Activated naive CD4-positive, alpha-beta T cell treated with anti-CD3 and anti-CD28 coated beads for 36 hours (primary cell): Measurements from ENCODE around the gene OR1K1. TPM values are rescaled to one million over a fixed set of nuclear protein-coding genes. Genes with fewer than 3 reads are reported as not detected.
"Not testable (repeated sequence)": the region's sequence is repeated elsewhere in the genome, so short reads cannot be mapped to it uniquely, and the experiment has no call there.

Experiments used
- CTCF ChIA-PET: fragments of 350-600 bp; sonication (Branson Sonifier 250); formaldehyde crosslinking; loops from one replicate; lab custom pipeline; 2021; ENCODE audit warnings: antibody characterized with exemption; lab: Charles Lee
- DNase-seq: peaks from one replicate; pipeline ENCODE4 v3.0.0-alpha.2; 2020
- H3K27ac Mint-ChIP-seq: one replicate; pipeline ENCODE4 v1.8.0; 2021; ENCODE audit warnings: mild to moderate bottlenecking, mixed read lengths
- H3K27me3 Mint-ChIP-seq: one replicate; pipeline ENCODE4 v1.8.0; 2021; ENCODE audit warnings: low read depth, mixed read lengths
- H3K36me3 Mint-ChIP-seq: one replicate; pipeline ENCODE4 v1.8.0; 2021; ENCODE audit warnings: low read depth, mixed read lengths
- H3K4me1 Mint-ChIP-seq: one replicate; pipeline ENCODE4 v1.8.0; 2021; ENCODE audit warnings: low read depth, mixed read lengths
- H3K4me3 Mint-ChIP-seq: one replicate; pipeline ENCODE4 v1.8.0; 2021; ENCODE audit warnings: mild to moderate bottlenecking, moderate library complexity, mixed read lengths
- H3K9me3 Mint-ChIP-seq: one replicate; pipeline ENCODE4 v1.8.0; 2021; ENCODE audit warnings: mixed read lengths
- intact Hi-C: fragments of 100-400 bp; cut with micrococcal nuclease; formaldehyde crosslinking; loops from one replicate; pipeline ENCODE4 v1.15.1; 2023
- total RNA-seq, 2 experiments: library from RNA; stranded (reverse); gene quantifications; one replicate each; pipeline ENCODE4 v1.2.3, GENCODE V29; 2021

The OR1K1 gene
- total RNA-seq, 2 experiments from 2014 or later: not detected

GRCh38 chr9:122816163-122816867 is 16.4 kb downstream of the OR1K1 start:
- H3K4me3 Mint-ChIP-seq: peak overlapping the region; percentile 65
- intact Hi-C loops: loop anchor here (1.0 to 10.0 kb wide), 6 partner anchors 11 to 472 kb away; partner anchors contain the start of genes PTGS1 and RC3H2
- CTCF ChIA-PET: interaction anchor here (0.9 to 1.3 kb wide), 3 partner anchors 19 to 692 kb away, joined by 4 to 5 read pairs (median 4); no protein-coding TSS in a partner anchor
- peak overlapping the region; percentile 89 for H3K27ac Mint-ChIP-seq
- peaks cover 15% of the 10 kb centered on the region for H3K36me3 Mint-ChIP-seq
- peak; percentile 66 for DNase-seq
- H3K27me3 Mint-ChIP-seq: no peaks in the 10 kb centered on the region
- H3K4me1 Mint-ChIP-seq: peaks cover 22% of the 10 kb centered on the region
- no peaks in the 10 kb centered on the region for H3K9me3 Mint-ChIP-seq

DNA sequence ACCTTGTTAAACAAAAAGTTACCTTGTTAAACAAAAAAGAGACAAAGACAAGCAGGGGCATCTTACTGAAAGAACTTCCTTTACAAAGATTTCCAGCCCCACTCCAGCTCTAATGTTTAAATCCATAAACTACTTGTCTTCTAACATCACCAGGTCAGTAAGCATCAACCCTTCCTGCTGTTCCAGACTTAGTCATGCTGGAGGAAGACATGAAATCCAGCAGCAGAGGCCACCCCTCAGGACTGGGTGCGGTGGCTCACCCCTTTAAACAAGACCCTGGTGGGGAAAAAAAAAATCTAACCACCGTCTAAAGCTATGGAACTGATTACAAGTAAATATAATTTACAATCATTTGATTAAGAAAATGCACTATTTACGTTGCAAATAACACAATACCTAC is 19.4 kb downstream of the OR1K1 start:
- H3K4me1 Mint-ChIP-seq: peaks cover 28% of the 10 kb centered on the region
- intact Hi-C loops: loop anchor here (10.0 kb wide), 3 partner anchors 405 to 475 kb away; partner anchors contain the start of gene PTGS1
- peaks cover 15% of the 10 kb centered on the region for H3K36me3 Mint-ChIP-seq
- H3K27me3 Mint-ChIP-seq: no peaks in the 10 kb centered on the region
- DNase-seq: no peak
- no peak overlapping the region for H3K4me3 Mint-ChIP-seq
- H3K9me3 Mint-ChIP-seq: no peaks in the 10 kb centered on the region
- CTCF ChIA-PET: interaction anchor here (1.1 to 1.3 kb wide), 2 partner anchors 12 to 16 kb away, joined by 5 to 6 read pairs; no protein-coding TSS in a partner anchor
- H3K27ac Mint-ChIP-seq: no peak overlapping the region

DNA sequence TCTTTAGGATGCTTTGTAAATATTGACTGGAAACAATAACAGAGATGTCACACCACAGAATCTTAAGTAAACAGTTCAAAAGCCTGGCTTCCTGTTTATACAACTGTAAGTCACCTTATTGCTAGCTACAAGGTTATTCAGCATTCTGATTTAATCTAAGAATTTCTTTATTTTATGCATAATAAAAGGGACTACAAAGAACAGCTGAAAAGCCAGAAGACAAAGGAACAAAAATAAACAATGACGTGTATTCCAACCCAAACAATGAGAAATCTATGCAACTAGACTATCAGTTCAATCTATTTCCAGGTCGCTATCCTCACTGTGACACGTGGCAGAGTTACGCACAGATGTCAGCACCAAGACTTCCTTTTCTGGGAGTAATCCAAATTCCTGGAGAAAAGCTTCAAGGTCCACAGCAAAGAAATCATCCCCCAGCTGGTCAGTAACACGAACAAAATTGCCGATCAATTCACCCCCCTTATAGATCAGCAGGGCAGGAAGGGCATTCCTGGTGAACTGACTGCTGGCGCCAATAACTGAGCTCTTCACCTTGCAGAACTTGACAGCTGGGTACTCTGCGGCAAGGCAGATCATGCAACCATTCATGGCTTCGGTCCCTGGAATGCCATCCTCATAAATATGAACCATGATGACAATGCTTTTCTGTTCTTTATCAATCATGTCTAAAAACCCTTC is 20.0 kb downstream of the OR1K1 start:
- H3K36me3 Mint-ChIP-seq: peaks cover 15% of the 10 kb centered on the region
- no peak for DNase-seq
- intact Hi-C loops: loop anchor here (10.0 kb wide), 3 partner anchors 405 to 475 kb away; partner anchors contain the start of gene PTGS1
- H3K9me3 Mint-ChIP-seq: no peaks in the 10 kb centered on the region
- no peaks in the 10 kb centered on the region for H3K27me3 Mint-ChIP-seq
- H3K4me3 Mint-ChIP-seq: no peak overlapping the region
- CTCF ChIA-PET: interaction anchor here (1.1 to 1.3 kb wide), 3 partner anchors 9 to 15 kb away, joined by 3 to 6 read pairs (median 5); no protein-coding TSS in a partner anchor
- H3K4me1 Mint-ChIP-seq: peaks cover 33% of the 10 kb centered on the region
- no peak overlapping the region for H3K27ac Mint-ChIP-seq

DNA sequence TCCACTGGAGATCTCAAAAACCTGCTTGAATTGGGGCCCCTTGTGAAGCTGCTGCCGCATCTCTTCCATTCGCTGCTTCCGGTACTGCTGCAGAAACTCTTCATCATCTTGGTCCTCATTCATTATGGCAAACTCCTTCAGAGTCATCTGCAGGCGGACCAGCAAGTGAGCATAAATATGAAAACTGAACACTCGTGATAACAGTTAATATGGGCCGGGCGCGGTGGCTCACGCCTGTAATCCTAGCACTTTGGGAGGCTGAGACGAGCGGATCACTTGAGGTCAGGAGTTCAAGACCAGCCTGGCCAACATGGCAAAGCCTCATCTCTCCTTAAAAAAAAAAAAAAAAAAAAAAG is 20.5 kb downstream of the OR1K1 start:
- Mint-ChIP-seq H3K4me3 (no peak overlapping the region), H3K4me1 (peaks cover 32% of the 10 kb centered on the region), H3K27ac (no peak overlapping the region), H3K27me3 (no peaks in the 10 kb centered on the region), H3K36me3 (peaks cover 15% of the 10 kb centered on the region), H3K9me3 (no peaks in the 10 kb centered on the region)
- intact Hi-C loops: no loop called here
- CTCF ChIA-PET: interaction anchor here (1.1 to 1.3 kb wide), 3 partner anchors 10 to 15 kb away, joined by 3 to 6 read pairs (median 5); no protein-coding TSS in a partner anchor
- no peak for DNase-seq

- peaks cover 30% of the 10 kb centered on the region for H3K4me1 Mint-ChIP-seq
- H3K36me3 Mint-ChIP-seq: peaks cover 13% of the 10 kb centered on the region
- CTCF ChIA-PET: interaction anchor here (1.3 kb wide), 1 partner anchor 11 kb away, joined by 3 read pairs; no protein-coding TSS in a partner anchor
Observed at GRCh38 chr9:122821278-122821943, 21.5 kb downstream of the OR1K1 start.

GRCh38 chr9:122822056-122822455 is 22.1 kb downstream of the OR1K1 start:
- Mint-ChIP-seq H3K27ac (no peak overlapping the region), H3K36me3 (peaks cover 12% of the 10 kb centered on the region), H3K4me3 (no peak overlapping the region), H3K27me3 (no peaks in the 10 kb centered on the region), H3K9me3 (no peaks in the 10 kb centered on the region), H3K4me1 (peaks cover 30% of the 10 kb centered on the region)
- no peak for DNase-seq
- CTCF ChIA-PET: no interaction called here
- intact Hi-C loops: no loop called here

More at GRCh38 chr9:122821278-122821943, 21.5 kb downstream of the OR1K1 start:
- no peaks in the 10 kb centered on the region for H3K9me3 Mint-ChIP-seq
- H3K27ac Mint-ChIP-seq: no peak overlapping the region
- no peaks in the 10 kb centered on the region for H3K27me3 Mint-ChIP-seq
- DNase-seq: no peak
- intact Hi-C loops: no loop called here
- H3K4me3 Mint-ChIP-seq: no peak overlapping the region

DNA sequence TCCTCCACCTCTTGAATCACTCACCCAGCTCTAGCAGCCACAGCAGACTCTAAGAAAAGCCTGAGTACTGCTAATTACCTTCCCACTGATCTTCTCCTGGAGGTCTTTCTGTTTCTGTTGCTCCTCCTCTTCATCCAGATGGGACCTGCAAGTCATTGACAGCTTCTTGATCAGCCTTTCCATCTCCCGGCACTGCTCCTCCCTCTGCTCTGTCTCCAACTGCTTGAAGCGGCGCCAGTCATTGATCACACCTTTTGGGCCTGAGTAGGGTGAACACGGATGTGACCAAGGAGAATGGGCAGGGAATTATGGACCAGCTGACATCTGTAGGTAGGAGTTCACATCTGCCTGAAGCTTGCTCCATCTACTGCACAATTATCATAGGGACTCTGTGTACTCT is 23.0 kb downstream of the OR1K1 start:
- Mint-ChIP-seq H3K27ac (no peak overlapping the region), H3K36me3 (peaks cover 8% of the 10 kb centered on the region), H3K4me1 (peaks cover 34% of the 10 kb centered on the region), H3K9me3 (no peaks in the 10 kb centered on the region), H3K4me3 (no peak overlapping the region), H3K27me3 (no peaks in the 10 kb centered on the region)
- CTCF ChIA-PET: interaction anchor here (1.0 kb wide), 1 partner anchor 14 kb away, joined by 3 read pairs; no protein-coding TSS in a partner anchor
- intact Hi-C loops: no loop called here
- no peak for DNase-seq

- no peak for DNase-seq
- H3K4me3 Mint-ChIP-seq: peak overlapping the region; percentile 98
- intact Hi-C loops: loop anchor here (1.0 to 5.0 kb wide), 8 partner anchors 11 to 735 kb away; partner anchors contain the start of genes MORN5, NDUFA8, RC3H2 and TTLL11
- CTCF ChIA-PET: interaction anchor here (0.6 kb wide), 1 partner anchor 8 kb away, joined by 4 read pairs; no protein-coding TSS in a partner anchor
- H3K9me3 Mint-ChIP-seq: no peaks in the 10 kb centered on the region
- H3K4me1 Mint-ChIP-seq: peaks cover 25% of the 10 kb centered on the region
- H3K27me3 Mint-ChIP-seq: no peaks in the 10 kb centered on the region
- peak overlapping the region; percentile 90 for H3K27ac Mint-ChIP-seq
- no peaks in the 10 kb centered on the region for H3K36me3 Mint-ChIP-seq
Observed at GRCh38 chr9:122827761-122828093, 27.8 kb downstream of the OR1K1 start.

DNA sequence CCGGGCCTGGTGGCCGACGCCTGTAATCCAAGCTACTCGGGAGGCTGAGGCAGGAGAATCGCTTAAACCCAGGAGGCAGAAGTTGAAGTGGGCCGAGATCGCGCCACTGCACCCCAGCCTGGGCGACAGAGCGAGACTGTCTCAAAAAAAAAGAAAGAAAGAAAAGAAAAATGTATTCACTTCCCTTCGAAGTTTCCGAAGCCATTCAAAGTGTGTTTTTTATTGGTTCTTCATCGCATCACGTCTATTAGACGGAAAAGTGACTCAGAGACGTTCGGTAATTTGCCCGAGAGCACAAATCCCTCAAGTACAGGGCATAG is 29.0 kb downstream of the OR1K1 start:
- Mint-ChIP-seq H3K27ac (peak overlapping the region; percentile 90), H3K4me3 (peak overlapping the region; percentile 98), H3K4me1 (peaks cover 25% of the 10 kb centered on the region)
- H3K9me3 Mint-ChIP-seq, H3K27me3 Mint-ChIP-seq, CTCF ChIA-PET, H3K36me3 Mint-ChIP-seq, DNase-seq: not testable (repeated sequence)
- intact Hi-C loops: loop anchor here (1.0 to 5.0 kb wide), 7 partner anchors 18 to 736 kb away; partner anchors contain the start of genes MORN5, NDUFA8, RC3H2 and TTLL11

DNA sequence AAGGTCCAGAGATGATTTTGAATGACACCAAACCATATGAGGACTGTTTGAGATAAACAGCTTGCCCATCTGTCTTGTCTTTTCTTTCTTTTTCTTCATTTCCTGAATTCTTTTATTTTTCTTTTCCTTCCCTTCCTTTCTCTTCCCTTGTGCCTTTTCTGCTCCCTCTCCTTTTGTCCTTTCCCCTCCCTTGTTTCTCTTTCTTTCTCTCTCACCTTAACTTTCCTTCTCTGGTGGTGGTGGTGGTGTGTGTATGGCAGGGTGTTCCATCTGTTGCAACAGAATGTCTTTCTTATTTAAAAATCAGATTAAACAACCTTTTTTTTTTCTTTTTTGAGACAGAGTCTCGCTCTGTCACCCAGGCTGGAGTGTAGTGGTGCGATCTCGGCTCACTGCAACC is 32.3 kb downstream of the OR1K1 start:
- no peak overlapping the region for H3K27ac Mint-ChIP-seq
- H3K9me3 Mint-ChIP-seq: no peaks in the 10 kb centered on the region
- CTCF ChIA-PET: no interaction called here

DNA sequence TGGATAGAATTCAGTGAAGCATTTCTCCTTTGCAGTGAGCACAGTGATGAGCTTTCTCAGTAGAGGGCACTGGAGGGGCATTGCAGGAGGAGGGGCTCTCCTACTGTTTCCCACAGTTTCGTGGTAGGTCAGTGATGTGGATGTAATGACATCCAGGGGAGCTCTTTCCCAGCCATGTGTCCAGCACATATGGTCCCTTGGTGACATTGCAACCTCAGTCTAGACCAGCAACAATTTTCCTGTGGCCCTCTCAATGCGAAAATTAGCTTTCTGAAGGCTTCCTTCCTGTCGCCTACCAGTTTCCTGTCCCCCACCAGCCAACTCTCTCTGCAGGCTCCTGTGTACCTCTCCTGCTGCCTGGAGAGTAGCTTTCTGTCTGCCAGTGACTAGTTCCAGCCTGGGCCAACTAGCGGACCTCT is 35.4 kb downstream of the OR1K1 start:
- H3K27ac Mint-ChIP-seq: peak overlapping the region; percentile 63
- peak; percentile 44 for DNase-seq
- H3K4me1 Mint-ChIP-seq: peaks cover 11% of the 10 kb centered on the region
- H3K27me3 Mint-ChIP-seq: no peaks in the 10 kb centered on the region
- H3K36me3 Mint-ChIP-seq: no peaks in the 10 kb centered on the region
- intact Hi-C loops: no loop called here
- no peaks in the 10 kb centered on the region for H3K9me3 Mint-ChIP-seq
- H3K4me3 Mint-ChIP-seq: peak overlapping the region; percentile 48
- CTCF ChIA-PET: interaction anchor here (0.6 to 1.7 kb wide), 11 partner anchors 8 to 330 kb away, joined by 3 to 5 read pairs (median 3); partner anchors contain the start of genes RC3H2 and ZBTB26

More for the DNA sequence above, 32.3 kb downstream of the OR1K1 start:
- intact Hi-C loops: no loop called here
- DNase-seq: no peak
- Mint-ChIP-seq H3K27me3 (no peaks in the 10 kb centered on the region), H3K4me1 (peaks cover 14% of the 10 kb centered on the region), H3K4me3 (no peak overlapping the region), H3K36me3 (no peaks in the 10 kb centered on the region)
